Endothelial cell (in vitro differentiated cells): ENCODE results near the gene UBE2A. TPM values are rescaled to one million over a fixed set of nuclear protein-coding genes. Genes with fewer than 3 reads are reported as not detected.

Source experiments
- DNase-seq: peaks from one replicate; pipeline ENCODE4 v3.0.0; 2021; ENCODE audit warnings: low spot score
- H3K27ac Mint-ChIP-seq: one replicate; pipeline ENCODE4 v1.8.0; 2021; ENCODE audit warnings: mixed read lengths, inconsistent platforms; ENCODE audit not compliant: unreplicated experiment
- H3K27me3 Mint-ChIP-seq: one replicate; pipeline ENCODE4 v1.8.0; 2021; ENCODE audit warnings: mild to moderate bottlenecking, moderate library complexity, mixed read lengths, inconsistent platforms; ENCODE audit not compliant: unreplicated experiment
- H3K36me3 Mint-ChIP-seq: one replicate; pipeline ENCODE4 v1.8.0; 2021; ENCODE audit warnings: mild to moderate bottlenecking, low read depth, mixed read lengths, inconsistent platforms; ENCODE audit not compliant: unreplicated experiment
- H3K4me1 Mint-ChIP-seq: one replicate; pipeline ENCODE4 v1.8.0; 2021; ENCODE audit warnings: mild to moderate bottlenecking, mixed read lengths, inconsistent platforms; ENCODE audit not compliant: unreplicated experiment
- H3K4me3 Mint-ChIP-seq: one replicate; pipeline ENCODE4 v1.8.0; 2021; ENCODE audit warnings: mild to moderate bottlenecking, mixed read lengths, inconsistent platforms; ENCODE audit not compliant: unreplicated experiment
- H3K9me3 Mint-ChIP-seq: one replicate; pipeline ENCODE4 v1.8.0; 2021; ENCODE audit warnings: mixed read lengths, inconsistent platforms; ENCODE audit not compliant: unreplicated experiment
- CTCF ChIP-seq: fragments of 200-600 bp; sonication (generic); IDR thresholded peaks from one replicate; pipeline ENCODE4 v1.5.0; 2021; ENCODE audit warnings: antibody characterized with exemption; ENCODE audit not compliant: unreplicated experiment
- total RNA-seq: library from RNA; stranded (reverse); fragmentation: NEBNext Ultra II Directional; extraction: Animal tissue kit (Norgen Biotek cat#: 25700); gene quantifications from one replicate; pipeline ENCODE4 v1.2.1, GENCODE V29; 2021; ENCODE audit not compliant: unreplicated experiment

Gene UBE2A
- total RNA-seq, 1 donor from 2014 or later: 55.9 TPM

GRCh38 chrX:119541188-119541587 lies 33.2 kb upstream of the UBE2A start:
- no peak for DNase-seq
- peak overlapping the region; percentile 77 for H3K27ac Mint-ChIP-seq
- no peak for TF ChIP-seq CTCF
- no peaks in the 10 kb centered on the region for H3K9me3 Mint-ChIP-seq
- H3K4me3 Mint-ChIP-seq: no peak overlapping the region
- no peaks in the 10 kb centered on the region for H3K36me3 Mint-ChIP-seq
- H3K27me3 Mint-ChIP-seq: no peaks in the 10 kb centered on the region
- H3K4me1 Mint-ChIP-seq: peaks cover 2% of the 10 kb centered on the region

DNA sequence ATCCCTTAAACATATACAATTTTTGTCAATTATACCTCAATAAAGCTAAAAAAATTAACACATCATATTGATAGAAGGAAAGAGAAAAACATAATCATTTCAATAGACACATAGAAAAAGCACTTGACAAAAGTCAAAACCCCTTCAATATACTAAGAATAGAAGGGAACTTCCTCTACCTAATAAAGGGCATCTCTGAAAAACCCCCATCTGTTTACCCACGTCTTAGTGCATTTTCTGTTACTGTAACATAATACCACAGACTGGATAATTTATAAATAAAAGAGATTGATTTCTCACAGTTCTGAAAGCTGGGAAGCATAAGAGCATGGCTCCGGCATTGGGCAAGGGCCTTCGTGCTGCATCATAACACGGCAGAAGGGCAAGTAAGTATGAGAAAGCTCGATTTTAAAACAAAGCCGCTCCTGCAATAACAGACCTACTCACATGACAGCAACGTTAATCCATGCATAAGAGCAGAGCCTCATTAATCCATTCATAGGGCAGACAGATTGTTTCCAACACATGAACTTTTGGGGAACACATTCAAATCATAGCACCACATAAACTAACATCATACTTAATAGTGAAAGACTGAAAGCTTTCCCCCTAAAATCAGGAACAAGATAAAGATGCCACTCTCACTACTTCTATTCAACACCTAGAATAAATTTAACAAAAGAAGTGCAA lies 24.9 kb upstream of the UBE2A start:
- no peak for TF ChIP-seq CTCF
- H3K4me1 Mint-ChIP-seq: no peaks in the 10 kb centered on the region
- no peak overlapping the region for H3K27ac Mint-ChIP-seq
- H3K4me3 Mint-ChIP-seq: no peak overlapping the region
- H3K9me3 Mint-ChIP-seq: no peaks in the 10 kb centered on the region
- no peak for DNase-seq
- H3K36me3 Mint-ChIP-seq: no peaks in the 10 kb centered on the region
- no peaks in the 10 kb centered on the region for H3K27me3 Mint-ChIP-seq

- Mint-ChIP-seq H3K27me3 (no peaks in the 10 kb centered on the region), H3K4me1 (no peaks in the 10 kb centered on the region), H3K27ac (no peak overlapping the region), H3K36me3 (peaks cover 3% of the 10 kb centered on the region), H3K4me3 (no peak overlapping the region), H3K9me3 (no peaks in the 10 kb centered on the region)
- DNase-seq: no peak
- no peak for TF ChIP-seq CTCF
These were observed 21.9 kb upstream of the UBE2A start for GRCh38 chrX:119552508-119552907.

GRCh38 chrX:119565107-119565663 lies 9.2 kb upstream of the UBE2A start, which contains the start of gene STEEP1:
Gene STEEP1, minus strand, starts transcription at chrX:119565409. Its CDS starts 54 bp downstream, at chrX:119565355.
- peak within 1 kb of the TSS; percentile 96 for H3K4me3 Mint-ChIP-seq
- peaks cover 6% of the 10 kb centered on the region for H3K4me1 Mint-ChIP-seq
- no peaks in the 10 kb centered on the region for H3K27me3 Mint-ChIP-seq
- peak; percentile 73 for DNase-seq
- no peaks in the 10 kb centered on the region for H3K9me3 Mint-ChIP-seq
- H3K36me3 Mint-ChIP-seq: no peaks in the 10 kb centered on the region
- peak within 1 kb of the TSS; percentile 89 for H3K27ac Mint-ChIP-seq
- TF ChIP-seq CTCF: no peak

GRCh38 chrX:119570351-119570835 lies 4.0 kb upstream of the UBE2A start:
- Mint-ChIP-seq H3K4me3 (no peak overlapping the region), H3K4me1 (peaks cover 7% of the 10 kb centered on the region), H3K9me3 (no peaks in the 10 kb centered on the region), H3K36me3 (no peaks in the 10 kb centered on the region), H3K27ac (no peak overlapping the region), H3K27me3 (no peaks in the 10 kb centered on the region)
- no peak for DNase-seq
- TF ChIP-seq CTCF: no peak
